GM12801 (cell line): ENCODE measurements around the gene GRAMD1B.

Experiments
- TF ChIP-seq, protein P1 (sequence below): IDR thresholded peaks from one replicate; pipeline ENCODE4 v1.5.1; 2011; ENCODE audit warnings: control low read depth; ENCODE audit not compliant: insufficient read length; ENCODE audit errors: extremely low read depth

GRAMD1B gene

DNA sequence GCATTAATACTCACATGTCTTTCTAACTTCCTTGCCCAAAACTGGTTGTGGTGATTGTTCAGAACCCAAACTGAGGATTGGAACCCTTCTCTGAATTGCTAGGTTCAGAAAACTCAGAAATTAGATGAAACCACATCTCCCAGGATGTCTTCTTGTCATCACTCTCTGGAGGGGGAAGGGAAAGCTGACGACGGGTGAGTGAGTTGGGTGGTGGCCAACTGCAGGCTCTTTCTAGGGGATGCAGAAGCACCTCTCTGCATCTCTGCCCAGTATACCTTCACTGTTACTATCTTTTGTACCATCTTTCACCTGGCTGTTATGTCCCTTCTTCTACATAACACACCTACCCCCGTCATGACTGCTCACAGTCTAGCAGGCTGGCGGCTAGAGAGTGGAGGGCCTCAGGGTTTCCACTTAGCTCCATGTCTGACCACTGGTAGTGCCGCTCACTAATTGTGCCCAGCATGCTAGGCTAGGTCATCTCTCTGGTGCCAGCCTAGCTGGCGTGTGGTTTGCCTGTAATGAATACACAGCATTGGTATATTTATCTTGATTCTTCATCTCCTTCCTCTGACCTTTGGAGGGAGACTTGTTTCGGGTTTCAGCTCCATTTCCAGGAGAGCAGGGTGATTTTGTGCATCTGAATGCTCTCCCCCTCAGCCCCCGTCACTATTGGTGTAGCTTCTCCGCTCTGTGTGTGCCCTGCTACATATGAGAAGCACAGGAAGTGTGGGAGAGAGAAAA, 7.3 kb downstream of the GRAMD1B start:
- TF ChIP-seq, protein P1, sequence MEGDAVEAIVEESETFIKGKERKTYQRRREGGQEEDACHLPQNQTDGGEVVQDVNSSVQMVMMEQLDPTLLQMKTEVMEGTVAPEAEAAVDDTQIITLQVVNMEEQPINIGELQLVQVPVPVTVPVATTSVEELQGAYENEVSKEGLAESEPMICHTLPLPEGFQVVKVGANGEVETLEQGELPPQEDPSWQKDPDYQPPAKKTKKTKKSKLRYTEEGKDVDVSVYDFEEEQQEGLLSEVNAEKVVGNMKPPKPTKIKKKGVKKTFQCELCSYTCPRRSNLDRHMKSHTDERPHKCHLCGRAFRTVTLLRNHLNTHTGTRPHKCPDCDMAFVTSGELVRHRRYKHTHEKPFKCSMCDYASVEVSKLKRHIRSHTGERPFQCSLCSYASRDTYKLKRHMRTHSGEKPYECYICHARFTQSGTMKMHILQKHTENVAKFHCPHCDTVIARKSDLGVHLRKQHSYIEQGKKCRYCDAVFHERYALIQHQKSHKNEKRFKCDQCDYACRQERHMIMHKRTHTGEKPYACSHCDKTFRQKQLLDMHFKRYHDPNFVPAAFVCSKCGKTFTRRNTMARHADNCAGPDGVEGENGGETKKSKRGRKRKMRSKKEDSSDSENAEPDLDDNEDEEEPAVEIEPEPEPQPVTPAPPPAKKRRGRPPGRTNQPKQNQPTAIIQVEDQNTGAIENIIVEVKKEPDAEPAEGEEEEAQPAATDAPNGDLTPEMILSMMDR = no peak

DNA sequence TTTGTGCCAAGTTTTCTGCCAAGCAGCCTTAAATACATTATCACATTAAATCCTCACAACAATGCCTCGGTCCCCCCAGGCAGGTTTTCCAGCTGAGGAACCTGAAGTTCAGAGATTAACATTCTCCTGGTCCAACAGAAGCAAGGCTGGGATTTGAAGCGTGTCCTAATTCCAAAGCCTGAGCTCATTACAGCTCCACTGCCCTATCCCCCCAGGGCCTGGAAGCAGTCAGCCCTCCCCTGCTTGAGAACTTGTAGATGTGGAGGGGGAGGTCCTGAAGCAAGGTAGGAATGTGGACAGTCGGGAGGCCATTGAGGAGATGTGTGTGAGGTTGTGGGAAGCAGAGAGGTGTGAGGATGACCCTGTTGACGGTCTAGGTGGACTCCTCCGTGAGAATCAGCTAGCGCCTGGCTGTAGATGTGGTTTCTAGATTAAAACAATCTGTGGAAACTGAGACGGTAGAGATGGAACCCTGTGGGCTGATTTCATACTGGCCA, 8.1 kb downstream of the GRAMD1B start:
- TF ChIP-seq, protein P1 = no peak

DNA sequence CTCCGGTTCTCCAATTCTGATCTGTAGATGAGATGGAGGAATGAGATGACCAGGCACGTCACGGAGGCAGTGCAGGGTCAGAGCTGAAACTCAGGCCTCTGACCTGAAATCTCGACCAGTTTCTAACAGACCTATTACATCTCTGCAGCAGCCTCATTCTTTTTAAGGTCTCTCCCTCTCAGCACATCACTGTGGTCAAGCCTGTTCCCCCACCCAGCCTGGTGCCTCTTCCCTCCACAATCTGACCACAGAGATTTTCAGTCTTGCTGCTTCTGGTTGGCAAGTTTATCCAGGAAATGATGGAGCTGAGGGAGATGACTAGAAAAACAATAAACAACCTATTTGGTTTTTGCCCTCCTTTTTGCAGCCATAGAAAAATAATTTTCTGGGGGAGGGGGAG, 9.5 kb downstream of the GRAMD1B start:
- TF ChIP-seq, protein P1 = no peak

DNA sequence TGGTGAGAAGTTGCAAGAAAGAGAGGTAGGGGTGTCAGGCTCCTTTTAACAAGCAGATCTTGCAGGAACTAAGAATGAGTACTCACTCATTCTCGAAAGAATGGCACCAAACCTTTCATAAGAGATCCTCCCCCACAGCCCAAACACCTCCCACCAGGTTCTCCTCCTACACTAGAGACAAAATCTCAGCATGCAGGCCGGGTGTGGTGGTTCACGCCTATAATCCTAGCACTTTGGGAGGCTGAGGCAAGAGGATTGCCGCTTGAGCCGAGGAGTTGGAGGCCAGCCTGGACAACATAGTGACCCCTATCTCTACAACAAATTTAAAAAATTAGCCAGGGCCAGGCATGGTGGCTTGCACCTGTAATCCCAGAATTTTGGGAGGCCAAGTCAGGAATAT, 11.1 kb downstream of the GRAMD1B start:
- TF ChIP-seq, protein P1 = no peak

DNA sequence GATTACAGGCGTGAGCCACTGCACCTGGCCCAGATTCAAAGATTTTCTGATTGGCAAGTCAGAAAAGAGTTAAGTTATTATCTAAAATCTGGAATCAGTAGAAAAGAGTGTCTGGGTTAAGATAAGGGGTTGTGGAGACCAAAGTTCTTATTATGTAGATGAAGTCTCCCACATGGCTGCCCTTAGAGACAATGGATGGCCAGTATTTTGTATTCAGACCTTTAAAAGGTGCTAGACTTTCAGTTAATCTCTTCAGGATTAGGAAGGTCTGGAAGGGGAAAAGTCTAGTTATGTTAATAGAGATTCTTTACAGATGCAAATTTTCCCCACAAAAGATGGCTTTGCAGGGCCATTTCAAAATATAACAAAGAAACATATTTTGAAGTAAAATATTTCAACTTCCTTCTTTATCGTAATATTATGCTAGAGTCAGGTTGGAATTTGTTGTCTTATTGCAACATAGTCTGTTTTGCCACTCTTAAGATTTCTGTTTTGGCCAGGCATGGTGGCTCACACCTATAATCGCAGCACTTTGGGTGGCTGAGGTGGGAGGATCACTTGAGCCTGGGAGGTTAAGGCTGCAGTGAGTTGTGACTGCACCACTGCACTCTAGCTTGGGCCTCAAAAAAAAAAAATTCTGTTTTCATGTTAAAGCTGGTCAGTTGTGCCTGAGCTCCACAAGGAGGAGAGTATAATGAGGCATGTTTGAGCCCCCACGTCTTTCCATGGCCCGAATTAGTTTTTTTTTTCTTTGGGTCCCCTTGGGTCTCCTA, 14.0 kb downstream of the GRAMD1B start:
- TF ChIP-seq, protein P1 = no peak

DNA sequence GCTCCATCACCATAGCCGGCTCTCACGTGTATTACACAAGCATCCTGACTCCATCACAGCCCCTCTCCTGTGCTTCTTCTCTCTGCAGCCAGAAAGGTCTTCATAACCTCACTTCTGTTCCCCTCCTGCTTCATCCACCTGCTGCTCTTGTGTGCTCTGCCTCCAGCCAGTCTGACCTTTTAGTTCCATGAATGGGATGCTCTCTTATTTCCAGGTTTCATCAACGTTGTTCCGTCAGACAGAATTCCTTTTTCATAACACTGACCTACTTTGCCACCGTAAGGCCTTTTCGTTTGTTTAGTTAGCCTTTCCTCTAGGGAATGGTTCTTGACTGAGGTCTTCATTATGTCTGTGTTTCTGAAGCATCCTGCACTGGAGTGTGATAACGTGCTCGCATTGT, 18.8 kb downstream of the GRAMD1B start:
- TF ChIP-seq, protein P1 = no peak

DNA sequence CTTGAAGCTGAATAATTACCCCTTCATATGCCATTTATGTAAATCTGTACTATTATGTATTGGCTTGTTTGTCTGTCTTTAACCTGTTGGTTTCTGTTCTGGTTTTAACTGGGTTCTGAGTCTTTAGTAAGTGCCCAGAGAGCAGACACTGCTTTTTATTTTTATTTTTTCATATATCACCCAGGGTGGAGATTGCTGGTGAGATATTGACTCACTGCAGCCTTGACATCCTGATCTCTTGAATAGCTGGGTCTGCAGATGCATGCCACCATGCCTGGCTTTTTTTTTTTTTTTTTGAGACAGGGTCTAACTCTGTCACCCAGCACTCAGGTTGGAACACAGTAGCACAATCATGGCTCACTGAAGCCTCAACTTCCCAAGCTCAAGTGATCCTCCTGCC, 19.4 kb downstream of the GRAMD1B start:
- TF ChIP-seq, protein P1 = no peak
